NCI-H146 (cell line): ENCODE measurements around the gene TMEM63C.

Experiments
- DNase-seq: peaks from one replicate; lab custom pipeline; 2025; lab: John Stamatoyannopoulos, UW

The TMEM63C gene

DNA sequence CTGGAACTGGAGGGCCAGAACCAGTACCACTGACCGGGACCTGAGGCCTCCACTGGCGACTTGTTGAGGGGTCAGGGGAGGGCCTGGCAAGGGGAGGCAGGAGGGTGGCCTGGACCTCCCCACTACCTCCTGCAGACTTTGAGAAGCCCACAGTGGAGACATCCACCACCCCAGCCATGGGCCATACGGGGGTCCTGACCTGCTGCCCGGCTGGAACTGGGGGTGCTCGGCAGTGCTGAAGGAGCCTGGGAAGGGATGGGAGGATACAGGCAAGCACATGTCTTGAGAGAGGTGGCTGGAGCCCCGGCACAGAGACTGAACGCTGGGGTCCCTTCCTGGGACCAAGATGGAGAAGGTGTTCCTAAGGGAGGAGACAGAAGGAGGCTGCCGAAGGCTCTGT lies 75.1 kb downstream of the TMEM63C start:
- DNase-seq, result no peak

DNA sequence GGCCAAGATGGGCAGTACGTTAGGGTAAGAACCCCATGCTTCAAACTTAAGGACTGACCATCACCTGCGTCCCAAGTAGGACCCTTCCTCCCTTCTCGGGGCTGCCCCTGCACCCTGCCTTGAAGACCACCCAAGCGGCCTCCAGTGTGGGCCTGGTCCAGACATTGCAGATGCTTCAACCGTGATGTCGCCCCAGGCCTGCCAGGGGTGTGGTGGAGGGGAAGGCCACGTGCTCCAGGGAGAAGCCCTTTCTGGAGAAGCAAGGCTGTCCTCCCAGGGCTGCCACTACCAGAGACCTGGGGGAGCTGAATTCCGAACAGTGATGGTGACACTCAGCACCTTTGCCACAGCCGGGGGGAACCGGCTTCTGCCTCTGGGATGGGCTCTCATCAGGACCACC lies 76.1 kb downstream of the TMEM63C start:
- DNase-seq, result no peak

- no peak for DNase-seq
Observed at GRCh38 chr14:77258566-77258965, 77.0 kb downstream of the TMEM63C start.

DNA sequence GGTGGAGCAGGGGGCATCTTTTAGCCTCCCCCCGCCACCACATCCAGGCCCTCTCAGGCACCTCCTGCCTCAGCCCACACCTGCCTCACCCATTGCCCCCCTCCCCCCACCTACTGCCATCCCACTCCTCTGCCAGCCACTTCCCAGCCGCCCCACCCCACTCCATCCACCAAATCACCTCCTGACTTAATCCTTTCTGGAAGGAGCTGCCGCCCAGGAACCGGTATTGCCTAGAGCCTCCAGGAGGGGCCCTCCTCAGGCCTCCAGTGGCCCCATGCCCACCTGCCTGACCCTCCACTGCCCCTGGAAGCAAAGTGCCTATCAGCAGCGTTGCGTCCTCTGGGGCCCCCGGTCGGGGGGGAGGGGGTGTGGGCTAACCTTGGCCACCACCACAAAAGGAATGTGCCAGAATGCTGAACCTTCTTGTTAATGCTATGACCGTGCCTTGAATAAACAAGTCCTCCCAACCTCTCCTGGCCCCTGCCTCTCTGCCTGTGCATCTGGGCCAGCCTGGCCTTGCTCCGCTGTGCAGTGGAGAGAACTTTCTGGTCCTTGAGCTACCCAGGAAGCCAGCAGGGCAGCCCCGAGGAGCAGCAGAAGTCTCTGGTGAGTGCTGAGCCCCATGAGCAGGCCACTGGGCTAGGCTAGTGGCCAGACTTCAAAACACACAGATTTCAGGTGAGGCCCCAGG lies 77.6 kb downstream of the TMEM63C start:
- DNase-seq, result no peak

DNA sequence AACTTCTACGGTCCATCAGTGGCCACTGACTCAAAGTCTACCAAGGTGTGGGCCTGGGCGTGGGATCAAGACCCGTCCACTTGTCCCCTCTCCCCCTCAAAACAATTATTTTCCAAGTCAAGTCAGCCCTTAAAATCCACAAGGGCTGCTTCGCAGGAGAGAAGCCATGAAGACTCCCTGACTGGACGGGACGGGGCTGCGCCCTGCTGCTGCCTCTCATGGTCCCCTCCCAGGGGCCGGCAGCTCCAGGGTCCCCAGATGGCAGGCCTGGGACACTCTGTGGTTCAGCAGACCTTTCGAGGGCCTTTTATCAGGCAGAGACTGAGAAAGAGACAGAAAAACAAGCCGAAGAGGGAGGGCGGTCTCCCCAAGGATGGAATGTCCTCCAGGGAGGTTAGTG lies 78.6 kb downstream of the TMEM63C start:
- no peak for DNase-seq

GRCh38 chr14:77260631-77261030 lies 79.0 kb downstream of the TMEM63C start:
- no peak for DNase-seq

DNA sequence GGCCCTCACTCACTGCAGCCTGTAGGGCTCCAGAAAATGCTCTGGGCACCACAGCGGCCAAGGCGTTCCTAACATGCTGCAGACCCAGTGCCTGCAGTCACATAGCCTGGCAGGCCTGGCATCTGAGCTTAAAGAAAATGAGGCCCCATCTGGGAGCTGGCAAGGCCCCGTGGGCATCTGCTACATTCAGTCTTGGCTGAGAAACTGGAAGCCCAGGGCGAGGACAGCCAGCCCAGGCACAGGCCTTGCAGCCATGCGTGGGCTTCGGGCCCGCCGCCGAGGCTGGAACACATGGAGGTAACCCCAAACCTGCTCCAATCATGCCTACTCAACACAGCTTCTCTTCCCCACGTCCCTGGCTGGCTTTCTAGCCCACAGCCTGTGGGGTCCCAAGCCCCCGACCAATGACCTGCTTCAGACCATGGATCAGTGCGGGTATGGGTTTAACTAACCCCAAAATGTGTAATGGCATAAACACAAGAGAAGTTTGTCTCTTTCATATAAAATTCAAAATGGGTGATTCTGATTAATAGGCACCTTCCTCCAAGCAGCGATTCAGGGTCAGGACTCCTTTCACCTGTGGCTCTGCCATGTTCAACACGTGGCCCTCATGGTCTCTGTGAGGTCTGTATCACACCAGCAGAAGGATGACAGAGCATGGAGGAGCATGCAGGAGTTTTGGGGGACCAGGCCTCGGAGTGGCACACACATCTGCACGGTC lies 83.0 kb downstream of the TMEM63C start:
- no peak for DNase-seq

GRCh38 chr14:77265187-77265515 lies 83.6 kb downstream of the TMEM63C start:
- DNase-seq, result no peak

GRCh38 chr14:77265561-77266335 lies 84.2 kb downstream of the TMEM63C start:
- no peak for DNase-seq

DNA sequence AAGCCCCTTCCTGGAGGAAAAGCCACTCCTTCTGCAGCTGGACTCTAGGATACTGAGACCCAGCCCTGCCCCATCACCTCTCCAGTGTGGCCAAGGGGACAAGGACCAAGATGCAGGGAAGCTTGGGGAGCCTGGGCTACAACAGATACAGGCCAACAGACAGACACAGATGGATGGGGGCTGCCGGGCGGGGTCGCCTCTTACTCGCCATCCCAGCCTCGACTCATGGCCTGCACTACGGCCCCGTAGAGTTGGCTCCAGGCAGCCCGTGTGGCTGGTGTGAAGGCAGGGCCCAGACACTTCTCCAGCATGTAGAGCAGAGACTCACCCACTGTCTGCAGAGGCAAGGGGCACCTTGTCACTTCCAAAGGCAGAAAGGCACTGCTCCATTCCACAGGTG lies 84.7 kb downstream of the TMEM63C start:
- no peak for DNase-seq

DNA sequence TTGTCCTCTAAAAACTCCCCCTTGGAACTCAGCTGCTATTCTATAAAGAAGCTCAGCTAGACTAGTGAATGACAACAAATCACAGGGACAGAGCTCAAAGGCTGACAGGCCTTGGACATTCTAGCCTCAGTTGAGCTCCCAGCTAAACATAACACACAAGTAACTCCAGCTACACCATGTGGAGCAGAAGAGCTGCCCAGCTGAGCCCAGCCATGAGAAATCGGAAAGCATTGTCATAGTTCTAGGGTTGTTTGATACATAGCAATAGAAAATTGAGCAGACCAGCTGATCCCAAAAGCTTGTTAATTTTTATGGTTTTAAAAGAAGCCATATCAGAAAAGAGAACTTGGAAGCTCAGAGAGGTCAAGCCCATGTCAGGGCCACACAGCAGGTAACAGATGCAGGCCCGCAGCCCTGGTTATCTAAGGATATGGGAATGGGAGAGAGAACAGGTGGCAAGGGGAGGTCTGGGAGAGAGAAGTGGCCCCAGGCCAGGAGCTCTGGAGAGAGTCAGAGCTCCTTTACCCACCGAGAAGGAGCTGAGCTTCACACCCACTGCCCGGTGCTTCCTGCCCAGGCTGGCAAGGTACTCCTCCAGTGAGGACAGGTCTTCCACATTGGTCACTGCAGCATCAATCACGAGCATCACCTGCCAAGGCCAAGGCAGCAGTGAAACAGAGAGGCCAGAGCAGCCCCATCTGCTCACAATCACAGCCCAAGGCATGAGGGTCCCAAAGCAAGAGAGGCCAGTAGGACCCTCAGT lies 86.5 kb downstream of the TMEM63C start:
- no peak for DNase-seq

DNA sequence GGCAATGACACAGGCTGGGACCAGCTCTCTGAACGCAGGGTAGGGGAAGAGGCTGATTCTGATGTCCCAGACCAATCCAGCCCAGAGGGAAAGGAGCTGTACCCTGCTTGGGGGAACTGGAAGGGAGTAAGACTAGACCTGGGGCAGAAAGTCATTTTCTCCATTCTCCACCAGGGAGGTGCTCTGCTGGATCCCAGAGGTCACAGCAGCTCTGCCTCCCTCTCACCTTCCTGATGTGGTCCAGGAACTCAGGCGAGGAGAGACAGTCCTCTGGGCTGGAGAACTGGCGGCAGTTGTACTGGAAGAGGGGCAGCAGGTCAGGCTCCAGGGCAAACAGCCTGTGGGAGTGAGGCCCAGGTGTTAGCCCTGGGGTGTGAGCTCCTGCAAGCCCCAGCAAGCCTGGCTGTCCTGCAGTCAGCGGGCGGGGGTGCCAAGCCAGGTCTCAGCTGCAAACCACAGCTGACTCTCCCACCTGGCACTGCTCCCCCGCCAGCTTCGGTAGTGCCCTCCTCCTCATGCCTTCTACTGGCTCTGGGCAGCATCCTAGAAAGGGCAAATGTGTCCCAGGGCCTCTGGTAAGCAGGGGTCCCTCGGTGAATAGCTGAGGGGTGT lies 87.5 kb downstream of the TMEM63C start:
- peak; percentile 81 for DNase-seq

DNA sequence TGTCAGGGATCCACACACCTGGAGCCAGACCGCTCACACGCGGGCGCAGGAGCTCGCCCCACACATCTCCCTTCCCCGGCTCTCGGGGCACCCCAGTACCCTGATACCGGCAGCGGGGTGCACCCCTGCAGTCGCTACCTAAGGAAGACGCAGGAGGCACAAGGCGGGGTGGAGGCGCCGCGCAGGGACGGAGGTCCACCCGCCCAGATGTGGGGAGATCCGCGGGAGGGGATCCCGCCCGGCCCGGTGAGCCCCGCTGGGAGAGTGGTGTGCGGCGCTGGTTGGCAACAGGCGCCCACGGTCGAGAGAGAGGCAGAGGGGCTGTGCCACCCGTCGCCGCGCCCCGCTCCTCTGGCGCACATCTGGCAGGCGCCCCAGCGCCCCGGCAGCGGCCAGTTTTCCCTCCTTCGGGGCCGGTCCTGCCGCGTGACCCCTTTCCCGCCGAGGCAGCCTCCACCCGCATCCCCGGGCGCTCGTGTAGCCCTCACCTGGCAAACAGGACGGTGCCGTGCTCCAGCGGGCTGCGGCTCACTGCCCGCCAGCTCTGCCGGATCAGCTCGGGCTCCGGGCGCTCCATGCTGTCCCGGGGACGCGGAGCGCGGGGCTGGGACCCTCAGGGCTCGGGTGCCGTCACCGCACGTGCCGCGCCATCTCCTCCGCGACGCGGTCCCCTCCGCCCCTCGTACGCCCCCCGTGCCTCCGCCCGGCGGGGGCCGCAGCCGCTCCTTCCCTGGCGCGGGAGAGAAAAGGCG lies 88.9 kb downstream of the TMEM63C start:
- DNase-seq, result peak; percentile 15

- peak; percentile 21 for DNase-seq
Observed at GRCh38 chr14:77271113-77271710, 89.6 kb downstream of the TMEM63C start, which contains the start of gene NGB. NGB (minus strand) TSS chr14:77271206; CDS start chr14:77270937, 269 bp downstream.

DNA sequence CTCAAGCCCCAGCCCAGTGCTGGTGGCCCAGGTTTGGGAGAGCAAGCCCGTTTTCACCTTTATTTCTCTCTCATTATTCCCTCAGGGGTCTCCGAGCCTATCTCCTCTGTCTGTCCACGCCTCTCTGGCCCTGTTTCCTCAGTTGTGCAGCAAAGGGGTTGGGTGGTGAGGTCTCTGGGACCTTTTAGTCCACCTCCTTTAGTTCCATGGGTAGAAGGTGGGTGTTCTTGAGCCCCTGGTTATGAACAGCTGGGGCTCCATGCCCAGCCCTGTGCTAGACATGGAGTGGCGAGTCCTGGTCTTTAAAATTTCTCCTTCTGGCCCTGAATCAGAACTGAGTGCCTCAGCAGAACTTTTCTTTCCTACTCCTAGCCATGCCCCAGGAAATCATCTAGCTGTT lies 90.7 kb downstream of the TMEM63C start:
- DNase-seq, result no peak

DNA sequence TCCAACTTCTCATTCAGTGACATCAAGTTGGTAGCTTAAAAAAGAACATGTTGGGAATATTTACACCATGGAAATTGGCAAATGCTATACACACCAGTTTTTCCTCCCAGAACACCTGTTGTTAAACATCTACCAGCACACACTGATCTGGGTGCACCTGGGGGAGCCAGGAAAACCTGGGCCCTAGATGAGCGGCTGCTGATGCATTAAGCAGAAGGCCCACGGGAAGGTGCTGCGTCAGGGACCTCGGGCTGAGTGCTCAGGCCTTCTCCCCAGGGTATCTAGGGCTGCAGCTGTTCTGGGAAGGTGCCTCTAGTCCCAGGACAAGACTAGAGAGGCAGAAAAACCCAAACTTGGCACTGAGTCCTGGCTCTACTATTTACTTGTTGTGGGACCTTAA lies 92.2 kb downstream of the TMEM63C start:
- DNase-seq, result no peak

DNA sequence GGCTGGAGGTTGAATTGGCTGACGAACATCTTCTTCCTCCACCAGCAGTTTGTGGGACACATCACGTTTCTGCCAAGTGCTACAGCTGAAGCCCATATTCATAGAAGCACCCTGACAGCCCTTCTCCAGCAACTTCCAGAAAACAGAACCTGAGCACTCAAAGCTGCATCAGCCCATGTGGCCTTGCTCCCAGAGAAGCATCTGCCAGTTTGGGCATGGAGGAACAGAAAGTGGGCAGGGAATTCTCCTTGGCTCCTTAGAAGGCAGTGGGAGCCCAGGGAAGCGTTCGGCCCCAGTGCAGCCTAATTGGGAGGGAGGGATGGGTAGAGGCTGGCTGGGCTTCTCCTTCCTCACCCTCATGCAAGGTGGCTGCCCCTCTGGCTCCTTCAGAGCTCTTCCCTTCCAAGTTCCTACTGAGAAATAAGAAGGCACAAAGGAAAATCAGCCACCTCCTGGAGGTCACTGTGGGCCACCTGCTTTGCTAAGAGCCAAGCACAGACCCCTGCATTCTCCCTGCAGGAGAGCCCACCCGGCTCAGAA lies 93.5 kb downstream of the TMEM63C start:
- no peak for DNase-seq

DNA sequence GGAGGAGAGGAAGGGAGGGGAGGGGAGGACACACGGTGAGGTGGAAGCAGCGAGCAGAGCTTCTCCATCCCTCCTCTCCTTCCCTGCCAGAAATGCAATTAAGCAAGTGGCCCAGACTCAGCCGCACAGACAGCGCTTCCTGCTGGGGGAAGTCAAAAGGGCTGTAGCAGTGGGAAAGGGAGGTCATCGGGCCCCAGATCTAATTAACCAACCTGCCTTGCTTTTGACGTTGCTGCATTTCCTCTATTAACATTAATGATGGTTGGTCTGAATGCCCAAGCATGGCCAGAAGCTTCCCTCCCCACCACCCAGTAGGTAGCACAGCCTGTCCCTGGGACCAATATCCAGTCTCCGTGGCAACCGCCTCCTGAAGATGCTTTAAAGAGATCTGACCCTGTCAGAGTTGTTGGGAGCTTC lies 94.0 kb downstream of the TMEM63C start:
- no peak for DNase-seq

- DNase-seq, result no peak
Observed at GRCh38 chr14:77276295-77276935, 94.8 kb downstream of the TMEM63C start.

GRCh38 chr14:77276959-77277358 lies 95.4 kb downstream of the TMEM63C start:
- no peak for DNase-seq
